ENCODE results near the gene RAC3.

Gene RAC3

GRCh38 chr17:82041144-82041814 is 9.8 kb downstream of the RAC3 start:
- Histone ChIP-seq H3K27me3 (ENCODE audit: insufficient read depth, low read length, poor library complexity) (no peaks in the 10 kb centered on the region), H3K4me2 (ENCODE audit: insufficient read depth, low read length) (no peak overlapping the region), H3K27ac (ENCODE audit: low read length) (no peak overlapping the region), H3K36me3 (ENCODE audit: insufficient read depth, low read length) (peaks cover 4% of the 10 kb centered on the region; the same call in 1 of the 2 replicates), H3K9ac (ENCODE audit: low read depth, low read length) (no peak overlapping the region), H4K20me1 (ENCODE audit: insufficient read depth, low read length) (peaks cover 7% of the 10 kb centered on the region), H2AFZ (ENCODE audit: low read depth, low read length) (no peak overlapping the region), H3K4me3 (ENCODE audit: low read depth in 1 of 2, low read length in 2 of 2) (no peak overlapping the region), H3K4me1 (ENCODE audit: insufficient read depth, low read length) (peaks cover 14% of the 10 kb centered on the region), H3K9me3 (ENCODE audit: insufficient read depth, low read length, severe bottlenecking) (no peaks in the 10 kb centered on the region), H3K79me2 (ENCODE audit: insufficient read depth, low read length) (peaks cover 8% of the 10 kb centered on the region)
- no peak for TF ChIP-seq EZH2 (IDR thresholded peaks at IDR 0.05; ENCODE audit: borderline replicate concordance, low read depth, low read length, severe bottlenecking)
- TF ChIP-seq, protein P1, sequence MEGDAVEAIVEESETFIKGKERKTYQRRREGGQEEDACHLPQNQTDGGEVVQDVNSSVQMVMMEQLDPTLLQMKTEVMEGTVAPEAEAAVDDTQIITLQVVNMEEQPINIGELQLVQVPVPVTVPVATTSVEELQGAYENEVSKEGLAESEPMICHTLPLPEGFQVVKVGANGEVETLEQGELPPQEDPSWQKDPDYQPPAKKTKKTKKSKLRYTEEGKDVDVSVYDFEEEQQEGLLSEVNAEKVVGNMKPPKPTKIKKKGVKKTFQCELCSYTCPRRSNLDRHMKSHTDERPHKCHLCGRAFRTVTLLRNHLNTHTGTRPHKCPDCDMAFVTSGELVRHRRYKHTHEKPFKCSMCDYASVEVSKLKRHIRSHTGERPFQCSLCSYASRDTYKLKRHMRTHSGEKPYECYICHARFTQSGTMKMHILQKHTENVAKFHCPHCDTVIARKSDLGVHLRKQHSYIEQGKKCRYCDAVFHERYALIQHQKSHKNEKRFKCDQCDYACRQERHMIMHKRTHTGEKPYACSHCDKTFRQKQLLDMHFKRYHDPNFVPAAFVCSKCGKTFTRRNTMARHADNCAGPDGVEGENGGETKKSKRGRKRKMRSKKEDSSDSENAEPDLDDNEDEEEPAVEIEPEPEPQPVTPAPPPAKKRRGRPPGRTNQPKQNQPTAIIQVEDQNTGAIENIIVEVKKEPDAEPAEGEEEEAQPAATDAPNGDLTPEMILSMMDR (IDR thresholded peaks at IDR 0.05; ENCODE audit: borderline replicate concordance, extremely low read depth, low read length, poor library complexity, severe bottlenecking) = no peak
- no peak for ATAC-seq (ENCODE audit: insufficient read depth, low read depth)
- DNase-seq = no peak

GRCh38 chr17:82042649-82043048 is 11.2 kb downstream of the RAC3 start:
- no peak for TF ChIP-seq EZH2 (IDR thresholded peaks at IDR 0.05; ENCODE audit: borderline replicate concordance, low read depth, low read length, severe bottlenecking)
- TF ChIP-seq, protein P1 (IDR thresholded peaks at IDR 0.05; ENCODE audit: borderline replicate concordance, extremely low read depth, low read length, poor library complexity, severe bottlenecking) = no peak

GRCh38 chr17:82043507-82043906 is 12.0 kb downstream of the RAC3 start:
- no peaks in the 10 kb centered on the region for H3K4me1 ChIP-seq (ENCODE audit: insufficient read depth, low read length)
- H3K27ac ChIP-seq (ENCODE audit: low read length) = no peak overlapping the region
- H3K4me2 ChIP-seq (ENCODE audit: insufficient read depth, low read length) = no peak overlapping the region
- H3K9ac ChIP-seq (ENCODE audit: low read depth, low read length) = no peak overlapping the region
- H4K20me1 ChIP-seq (ENCODE audit: insufficient read depth, low read length) = no peaks in the 10 kb centered on the region
- H3K4me3 ChIP-seq (ENCODE audit: low read depth in 1 of 2, low read length in 2 of 2) = no peak overlapping the region
- TF ChIP-seq, protein P1 (IDR thresholded peaks at IDR 0.05; ENCODE audit: borderline replicate concordance, extremely low read depth, low read length, poor library complexity, severe bottlenecking) = no peak
- TF ChIP-seq EZH2 (IDR thresholded peaks at IDR 0.05; ENCODE audit: borderline replicate concordance, low read depth, low read length, severe bottlenecking) = no peak
- DNase-seq (no peak), ATAC-seq (ENCODE audit: insufficient read depth, low read depth) (no peak)
- H3K27me3 ChIP-seq (ENCODE audit: insufficient read depth, low read length, poor library complexity) = no peaks in the 10 kb centered on the region
- no peaks in the 10 kb centered on the region for H3K79me2 ChIP-seq (ENCODE audit: insufficient read depth, low read length)
- H3K36me3 ChIP-seq (ENCODE audit: insufficient read depth, low read length) = peaks cover 6% of the 10 kb centered on the region; the same call in 1 of the 2 replicates
- H3K9me3 ChIP-seq (ENCODE audit: insufficient read depth, low read length, severe bottlenecking) = no peaks in the 10 kb centered on the region
- H2AFZ ChIP-seq (ENCODE audit: low read depth, low read length) = no peak overlapping the region

More at GRCh38 chr17:82042649-82043048, 11.2 kb downstream of the RAC3 start:
- H4K20me1 ChIP-seq (ENCODE audit: insufficient read depth, low read length) = no peaks in the 10 kb centered on the region
- H3K27me3 ChIP-seq (ENCODE audit: insufficient read depth, low read length, poor library complexity) = no peaks in the 10 kb centered on the region
- H3K36me3 ChIP-seq (ENCODE audit: insufficient read depth, low read length) = peaks cover 4% of the 10 kb centered on the region; the same call in 1 of the 2 replicates
- no peak for DNase-seq
- H3K27ac ChIP-seq (ENCODE audit: low read length) = no peak overlapping the region
- no peak overlapping the region for H3K4me2 ChIP-seq (ENCODE audit: insufficient read depth, low read length)
- H3K4me1 ChIP-seq (ENCODE audit: insufficient read depth, low read length) = peaks cover 6% of the 10 kb centered on the region
- H2AFZ ChIP-seq (ENCODE audit: low read depth, low read length) = no peak overlapping the region
- no peaks in the 10 kb centered on the region for H3K9me3 ChIP-seq (ENCODE audit: insufficient read depth, low read length, severe bottlenecking)
- H3K79me2 ChIP-seq (ENCODE audit: insufficient read depth, low read length) = no peaks in the 10 kb centered on the region
- peak; percentile 4; the same call in 1 of the 3 replicates for ATAC-seq (ENCODE audit: insufficient read depth, low read depth)
- H3K9ac ChIP-seq (ENCODE audit: low read depth, low read length) = no peak overlapping the region
- no peak overlapping the region for H3K4me3 ChIP-seq (ENCODE audit: low read depth in 1 of 2, low read length in 2 of 2)

All from DND-41 (cell line).